KOPT-K1 (cell line): ENCODE measurements around the gene SYCE1.
"Not testable (repeated sequence)": the region's sequence is repeated elsewhere in the genome, so short reads cannot be mapped to it uniquely, and the experiment has no call there.

Experiments
- H3K27ac ChIP-seq: fragments of 200-600 bp; sonication (generic); 2 replicates; pipeline ENCODE4 v1.5.1; 2016; ENCODE audit warnings: antibody characterized with exemption, mild to moderate bottlenecking, low read depth, low read length; ENCODE audit not compliant: poor library complexity, severe bottlenecking
- H3K36me3 ChIP-seq: fragments of 200-600 bp; sonication (generic); 2 replicates; pipeline ENCODE4 v1.5.1; 2017; ENCODE audit warnings: antibody characterized with exemption, mild to moderate bottlenecking, low read length, moderate library complexity; ENCODE audit not compliant: insufficient read depth
- H3K9me3 ChIP-seq: fragments of 200-600 bp; sonication (generic); 2 replicates; pipeline ENCODE4 v1.5.1; 2017; ENCODE audit warnings: antibody characterized with exemption, low read length, mild to moderate bottlenecking; ENCODE audit not compliant: insufficient read depth, poor library complexity, severe bottlenecking

Gene SYCE1, protein sequence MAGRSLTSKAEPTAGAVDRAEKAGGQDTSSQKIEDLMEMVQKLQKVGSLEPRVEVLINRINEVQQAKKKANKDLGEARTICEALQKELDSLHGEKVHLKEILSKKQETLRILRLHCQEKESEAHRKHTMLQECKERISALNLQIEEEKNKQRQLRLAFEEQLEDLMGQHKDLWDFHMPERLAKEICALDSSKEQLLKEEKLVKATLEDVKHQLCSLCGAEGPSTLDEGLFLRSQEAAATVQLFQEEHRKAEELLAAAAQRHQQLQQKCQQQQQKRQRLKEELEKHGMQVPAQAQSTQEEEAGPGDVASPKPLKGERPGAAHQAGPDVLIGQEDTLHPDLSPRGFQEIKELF

DNA sequence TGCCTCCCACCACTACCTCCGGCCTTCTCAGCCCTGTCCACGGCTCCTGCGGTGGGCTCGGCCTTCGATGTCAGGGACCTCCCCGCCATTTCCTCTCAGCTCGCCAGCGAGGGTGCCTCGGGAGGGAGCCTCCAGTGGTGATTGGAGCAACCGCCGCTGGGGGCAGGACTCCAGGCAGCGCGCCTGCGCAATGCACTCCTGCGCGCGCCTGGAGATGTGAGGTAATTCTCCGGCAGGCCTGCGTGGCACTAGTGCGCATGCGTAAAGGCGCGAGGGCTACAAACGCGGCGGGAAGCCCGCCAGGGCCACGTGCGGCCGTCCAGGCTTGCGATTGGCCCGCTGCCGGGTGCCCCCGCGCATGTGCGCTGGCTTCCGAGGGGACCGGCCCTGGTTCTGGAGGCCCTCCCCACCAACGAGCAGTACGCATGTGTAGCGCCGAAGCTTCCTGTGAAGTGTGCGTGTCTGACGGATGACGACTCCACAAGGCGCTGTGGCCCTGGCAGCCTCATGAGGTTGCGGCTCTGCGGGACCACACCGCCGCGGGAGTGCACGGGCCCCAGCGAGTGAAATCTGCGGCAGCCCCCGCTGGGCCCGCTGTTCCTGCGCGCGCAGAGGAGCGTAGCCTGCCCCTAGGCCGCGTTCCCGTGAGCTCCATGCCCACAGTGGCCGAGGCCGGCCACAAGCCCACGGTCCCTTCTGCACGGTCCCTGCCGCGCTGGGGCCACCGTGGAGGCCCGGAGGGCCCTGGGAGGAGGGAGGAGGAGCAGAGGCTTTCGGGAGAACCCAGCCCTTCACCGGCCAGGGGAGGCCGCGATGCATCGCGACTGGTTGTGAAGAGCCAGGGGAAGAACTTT, at the start of gene SYCE1:
TSS of gene SYCE1 (minus strand) at position 143 of the 854 bp plus-strand sequence. CDS start at position 89, 54 bp downstream.
- H3K36me3 ChIP-seq, result no peaks in the 10 kb centered on the region
- no peak within 1 kb of the TSS for H3K27ac ChIP-seq
- H3K9me3 ChIP-seq, result peaks cover 41% of the 10 kb centered on the region

DNA sequence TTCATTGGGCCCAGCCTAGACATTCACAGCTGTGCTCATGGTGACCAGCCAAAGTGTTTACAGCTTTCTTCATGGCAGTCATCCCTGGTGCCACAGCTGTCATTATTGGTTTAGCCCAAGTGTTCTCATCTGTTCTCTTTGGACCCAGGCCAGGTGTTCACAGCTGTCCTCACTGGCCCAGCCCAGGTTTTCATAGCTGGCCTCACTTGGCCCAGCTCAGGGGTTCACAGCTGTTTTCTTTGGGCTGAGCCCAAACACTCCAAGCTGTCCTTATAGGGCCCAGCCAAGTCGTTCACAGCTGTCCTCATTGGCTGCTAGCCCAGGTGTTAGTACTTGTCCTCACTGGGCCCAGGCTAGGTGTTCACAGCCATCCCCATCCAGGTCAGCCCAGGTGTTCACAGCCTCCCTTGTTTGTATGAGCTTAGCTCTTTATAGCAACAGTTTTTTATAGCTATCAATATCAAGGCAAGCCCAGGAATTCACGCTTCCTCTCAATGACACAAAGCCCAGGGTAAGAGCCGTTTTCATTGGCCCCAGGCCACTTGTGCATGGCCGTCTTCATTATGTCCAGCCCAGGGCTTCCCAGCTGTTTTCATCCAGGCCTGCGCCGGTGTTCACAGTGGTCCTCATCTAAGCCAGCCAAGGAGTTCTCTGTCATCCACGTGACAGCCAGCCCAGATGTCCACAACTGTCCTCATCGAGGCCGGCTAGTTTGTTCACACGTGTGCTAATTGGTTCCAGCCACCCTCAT, 49.6 kb upstream of the SYCE1 start:
- H3K9me3 ChIP-seq, result no peaks in the 10 kb centered on the region

DNA sequence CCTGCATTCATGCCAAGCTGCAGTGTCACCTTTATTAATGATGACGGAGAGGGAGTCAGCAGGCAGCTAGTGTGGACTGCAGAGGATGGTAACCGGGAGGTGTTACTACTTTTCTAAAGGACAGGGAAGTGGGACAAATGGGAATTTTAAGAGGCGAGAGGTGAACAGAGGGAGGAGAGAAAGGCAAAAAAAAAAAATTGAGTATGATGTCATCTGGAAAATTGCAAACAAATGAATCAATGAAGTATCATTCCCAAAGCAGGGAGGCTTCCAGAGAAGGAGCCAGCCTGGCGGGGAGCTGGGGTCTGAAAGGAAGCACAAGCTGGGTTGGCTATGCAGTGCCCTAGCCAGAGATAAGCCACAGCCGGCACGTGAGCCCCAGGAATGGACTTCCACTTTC, 48.3 kb upstream of the SYCE1 start:
- Histone ChIP-seq H3K36me3 (no peaks in the 10 kb centered on the region), H3K27ac (no peak overlapping the region)

More for the DNA sequence above, 49.6 kb upstream of the SYCE1 start:
- Histone ChIP-seq H3K27ac (no peak overlapping the region), H3K36me3 (no peaks in the 10 kb centered on the region)

DNA sequence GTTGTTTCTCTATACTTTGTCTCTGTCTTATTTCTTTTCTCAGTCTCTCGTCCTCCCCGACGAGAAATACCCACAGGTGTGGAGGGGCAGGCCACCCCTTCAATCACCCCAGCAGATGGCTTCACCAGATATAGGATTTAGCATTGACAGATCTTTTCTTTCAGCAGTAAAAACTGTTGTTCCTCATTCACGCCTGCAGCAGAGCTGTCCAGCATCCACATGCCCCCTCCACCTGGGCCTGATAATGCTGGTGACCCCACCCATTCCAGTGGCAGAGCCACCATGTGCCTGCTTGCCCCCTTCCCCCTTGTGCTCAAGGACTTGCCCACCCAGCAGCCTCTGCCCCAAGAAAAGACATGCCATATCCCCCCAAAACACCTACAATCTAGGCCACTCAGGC, 45.7 kb upstream of the SYCE1 start:
- Histone ChIP-seq H3K9me3 (peaks cover 27% of the 10 kb centered on the region), H3K36me3 (no peaks in the 10 kb centered on the region), H3K27ac (no peak overlapping the region)

More for the DNA sequence above, 48.3 kb upstream of the SYCE1 start:
- peaks cover under 1% of the 10 kb centered on the region for H3K9me3 ChIP-seq

DNA sequence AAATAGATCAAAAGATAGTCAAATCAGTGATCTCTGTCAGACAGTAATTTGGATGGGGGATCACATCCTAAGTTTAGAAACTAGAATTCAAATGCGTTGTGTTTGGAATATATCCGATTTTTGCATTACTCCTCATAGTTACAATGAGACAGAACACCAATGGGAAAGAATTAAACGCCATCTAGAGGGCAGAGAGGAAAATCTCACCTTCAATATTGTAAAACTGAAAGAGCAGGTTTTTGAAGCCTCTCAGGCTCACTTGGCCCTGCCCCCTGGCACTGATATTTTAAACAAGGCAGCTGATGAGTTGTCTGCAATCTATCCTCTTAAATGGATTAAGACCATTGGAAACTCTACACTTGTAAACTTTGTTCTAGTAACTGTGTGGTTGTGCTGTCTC, 43.5 kb upstream of the SYCE1 start:
- no peak overlapping the region for H3K27ac ChIP-seq
- peaks cover 32% of the 10 kb centered on the region for H3K9me3 ChIP-seq
- H3K36me3 ChIP-seq, result no peaks in the 10 kb centered on the region

DNA sequence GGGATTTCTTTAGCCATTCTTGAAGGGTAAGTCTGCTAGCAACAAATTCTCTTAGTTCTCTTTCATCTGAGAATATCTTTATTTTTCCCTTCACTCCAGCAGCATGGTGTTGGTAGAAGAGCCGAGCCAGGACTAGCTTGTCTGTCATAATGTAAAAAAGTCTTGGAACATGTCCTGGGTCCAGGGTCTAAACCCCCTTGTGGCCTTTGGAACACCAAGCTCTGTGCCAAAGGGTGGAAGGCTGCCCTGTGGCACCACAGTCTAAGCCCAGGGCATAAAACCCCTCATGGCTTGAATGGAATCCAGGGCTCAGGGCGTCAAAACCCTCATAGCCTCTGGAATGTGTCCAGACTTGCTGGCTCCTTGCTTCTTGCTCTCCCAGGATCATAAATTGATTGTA, 38.1 kb upstream of the SYCE1 start:
- H3K9me3 ChIP-seq, result peaks cover 29% of the 10 kb centered on the region
- H3K36me3 ChIP-seq, H3K27ac ChIP-seq: not testable (repeated sequence)

DNA sequence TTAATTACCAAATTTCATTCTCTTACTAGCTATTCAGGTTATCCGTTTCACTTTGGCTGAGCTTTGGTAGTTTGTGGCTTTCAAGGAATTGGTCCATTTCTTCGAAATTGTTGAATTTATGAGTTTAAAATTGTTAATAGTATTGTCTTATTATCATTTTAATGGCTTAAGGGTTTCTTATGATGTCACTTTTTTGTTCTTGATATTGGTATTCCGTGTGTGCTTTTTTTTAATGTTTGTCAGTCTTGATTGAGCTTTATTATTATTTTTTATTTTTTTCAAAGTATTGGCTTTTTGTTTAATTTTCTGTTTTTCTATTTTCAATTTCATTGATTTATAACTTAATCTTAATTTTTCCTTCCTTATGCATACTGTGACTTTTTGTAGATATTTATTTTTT, 35.3 kb upstream of the SYCE1 start:
- Histone ChIP-seq H3K36me3 (no peaks in the 10 kb centered on the region), H3K27ac (no peak overlapping the region), H3K9me3 (peaks cover 2% of the 10 kb centered on the region)

DNA sequence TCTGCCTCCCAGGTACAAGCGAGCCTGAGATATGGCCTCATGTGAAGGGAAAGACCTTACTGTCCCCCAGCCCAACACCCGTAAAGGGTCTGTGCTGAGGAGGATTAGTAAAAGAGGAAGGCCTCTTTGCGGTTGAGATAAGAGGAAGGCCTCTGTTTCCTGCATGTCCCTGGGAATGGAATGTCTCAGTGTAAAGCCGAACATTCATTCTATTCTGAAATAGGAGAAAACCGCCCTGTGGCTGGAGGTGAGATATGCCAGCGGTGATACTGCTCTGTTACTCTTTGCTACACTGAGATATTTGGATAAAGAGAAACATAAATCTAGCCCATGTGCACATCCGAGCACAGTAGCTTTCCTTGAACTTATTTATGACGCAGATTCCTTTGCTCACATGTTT, 34.5 kb upstream of the SYCE1 start:
- not testable (repeated sequence) for H3K36me3 ChIP-seq, H3K27ac ChIP-seq, H3K9me3 ChIP-seq

DNA sequence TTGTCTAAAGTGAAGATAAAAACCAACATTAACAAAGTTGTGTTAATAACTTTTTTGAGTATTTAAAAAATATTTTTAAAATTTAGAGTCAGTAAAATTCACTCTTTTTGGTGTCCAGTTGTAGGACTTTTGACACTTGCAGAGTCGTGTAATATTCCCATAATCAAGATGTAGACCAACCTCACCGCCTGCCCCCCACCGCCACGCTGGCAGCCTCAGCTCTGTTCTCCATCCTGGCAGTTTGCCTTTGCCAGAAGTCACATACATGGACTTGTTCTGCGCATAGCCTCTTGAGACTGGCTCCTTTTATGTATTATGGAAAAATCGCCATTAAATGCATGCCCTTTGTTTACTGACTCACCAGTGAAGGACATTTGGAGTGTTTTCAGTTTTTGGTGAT, 27.3 kb upstream of the SYCE1 start:
- Histone ChIP-seq H3K27ac (no peak overlapping the region), H3K9me3 (peaks cover 5% of the 10 kb centered on the region), H3K36me3 (no peaks in the 10 kb centered on the region)

DNA sequence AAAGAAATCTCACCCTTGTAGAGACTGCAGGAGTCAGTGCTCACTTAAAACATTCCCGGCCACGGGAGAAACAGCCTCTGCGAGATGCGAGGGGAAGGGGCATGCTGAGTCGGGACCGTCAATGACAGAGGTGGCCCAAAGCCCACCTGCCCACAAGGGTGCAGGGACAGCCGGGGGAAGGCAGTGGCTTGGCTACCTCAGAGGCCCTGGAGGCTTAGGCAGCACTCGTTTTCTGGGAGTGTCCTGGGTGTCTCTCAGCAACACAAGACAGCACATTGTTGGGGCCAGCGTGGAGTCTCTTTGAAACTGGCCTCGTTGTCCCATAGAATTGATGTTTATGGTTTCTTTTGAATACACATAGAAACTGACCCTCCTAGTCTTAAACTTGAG, 25.6 kb upstream of the SYCE1 start:
- Histone ChIP-seq H3K36me3 (no peaks in the 10 kb centered on the region), H3K27ac (no peak overlapping the region), H3K9me3 (peaks cover 5% of the 10 kb centered on the region)

DNA sequence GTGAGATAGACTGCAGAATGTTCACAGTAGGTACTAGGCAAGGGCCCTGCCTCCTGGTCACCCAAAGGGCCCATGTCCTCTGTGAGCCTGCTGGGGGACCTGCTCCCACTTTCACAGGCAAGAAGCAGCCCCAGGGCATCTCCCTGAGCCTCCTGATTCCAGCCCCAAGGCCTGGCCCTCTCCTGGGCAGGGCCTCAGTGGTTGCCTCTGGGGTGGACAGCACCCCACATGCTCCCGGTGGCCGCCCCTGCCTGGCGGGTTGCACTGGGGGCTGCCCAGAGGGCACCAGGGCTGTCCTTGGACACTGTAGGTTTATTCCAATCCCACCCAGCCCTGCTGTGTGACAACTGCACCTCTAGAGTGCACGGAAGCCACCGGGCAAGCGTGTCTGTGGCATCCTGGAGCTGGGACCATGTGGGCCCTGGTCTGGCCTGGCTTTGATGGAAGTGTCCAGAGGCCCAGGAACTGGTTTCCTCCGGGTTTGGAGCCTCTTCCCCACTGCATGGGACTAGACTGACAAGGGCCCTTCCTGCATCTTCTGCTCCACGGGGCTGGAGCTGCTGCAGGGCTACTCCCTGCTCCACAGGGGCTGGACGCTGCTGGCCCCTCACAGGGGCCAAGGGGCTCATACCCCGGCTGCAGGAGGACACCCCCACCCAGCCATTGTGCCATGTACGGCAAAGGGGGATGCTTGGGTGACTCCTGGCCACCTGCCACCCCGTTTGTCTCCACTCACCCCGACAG, 25.0 kb upstream of the SYCE1 start:
- Histone ChIP-seq H3K36me3 (no peaks in the 10 kb centered on the region), H3K27ac (no peak overlapping the region), H3K9me3 (peaks cover 5% of the 10 kb centered on the region)

DNA sequence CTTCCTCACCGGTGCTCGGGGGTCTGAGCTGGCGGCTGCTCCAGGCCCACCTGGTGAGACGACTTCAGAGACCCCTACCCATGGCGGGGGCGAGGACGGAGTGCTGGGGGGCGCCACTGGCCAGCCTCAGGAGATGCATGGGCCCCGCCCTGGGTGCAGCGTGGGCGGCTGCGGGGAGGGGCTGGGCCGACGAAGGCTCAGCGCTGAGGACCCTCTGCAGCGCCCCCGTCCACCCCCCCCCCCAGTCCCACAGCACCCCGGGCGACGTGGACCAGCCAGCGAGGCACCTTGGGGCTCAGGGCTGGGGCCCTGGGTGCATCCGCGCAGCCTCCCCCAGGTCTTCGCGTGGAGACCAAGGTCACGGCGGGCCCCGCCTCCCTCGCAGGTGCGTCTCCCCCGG, 11.7 kb upstream of the SYCE1 start:
- not testable (repeated sequence) for H3K27ac ChIP-seq, H3K36me3 ChIP-seq
- H3K9me3 ChIP-seq, result peaks cover 16% of the 10 kb centered on the region

DNA sequence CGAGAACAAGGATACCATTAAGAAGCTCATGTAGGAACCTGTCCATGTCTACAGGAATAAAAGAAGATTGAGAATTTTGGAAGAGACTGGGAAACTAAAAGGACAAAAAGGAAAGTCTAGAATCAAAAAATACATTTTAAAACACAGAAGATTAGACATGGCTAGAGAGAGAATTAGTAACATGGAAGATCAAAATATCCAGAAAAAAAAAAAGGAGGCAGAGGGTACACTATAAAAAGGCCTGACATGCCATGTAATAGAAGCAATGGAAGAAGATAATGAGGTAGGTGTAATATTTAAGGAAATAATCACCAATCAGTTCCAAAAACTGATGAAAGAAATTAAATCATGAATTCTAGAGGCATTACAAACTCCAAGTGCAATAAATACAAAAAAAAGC, 8.1 kb upstream of the SYCE1 start:
- H3K27ac ChIP-seq, H3K36me3 ChIP-seq: not testable (repeated sequence)
- H3K9me3 ChIP-seq, result peaks cover 16% of the 10 kb centered on the region

DNA sequence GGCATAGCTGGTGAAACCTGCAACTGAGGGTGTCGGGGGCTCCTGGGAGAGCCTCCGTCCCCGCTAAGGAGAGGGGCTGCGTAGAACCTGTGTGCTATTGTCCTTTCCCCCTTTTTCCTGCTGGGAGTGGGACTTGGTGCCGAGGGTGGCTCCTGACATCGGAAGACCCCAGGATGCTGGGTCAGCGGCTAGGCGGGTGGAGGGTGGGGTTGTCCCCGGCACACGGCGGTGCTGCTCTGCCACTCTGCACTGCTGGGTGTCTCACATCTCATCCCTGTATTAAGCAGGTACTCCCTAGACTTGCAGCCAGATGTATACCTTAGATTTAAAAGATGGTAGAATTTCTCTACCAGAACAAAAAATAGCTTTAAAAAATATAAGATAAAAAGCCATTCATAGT, 6.7 kb upstream of the SYCE1 start:
- not testable (repeated sequence) for H3K27ac ChIP-seq, H3K36me3 ChIP-seq
- peaks cover 30% of the 10 kb centered on the region for H3K9me3 ChIP-seq
